HG02840 (cell line): ENCODE data around the gene VWA2.

Experiments
- ATAC-seq: cut with Tn5 transposase; IDR thresholded peaks from one replicate; pipeline ENCODE4 v1.9.1; 2021; ENCODE audit warnings: mild to moderate bottlenecking, moderate library complexity, moderate number of reproducible peaks; ENCODE audit not compliant: unreplicated experiment, low FRiP score

Gene VWA2

DNA sequence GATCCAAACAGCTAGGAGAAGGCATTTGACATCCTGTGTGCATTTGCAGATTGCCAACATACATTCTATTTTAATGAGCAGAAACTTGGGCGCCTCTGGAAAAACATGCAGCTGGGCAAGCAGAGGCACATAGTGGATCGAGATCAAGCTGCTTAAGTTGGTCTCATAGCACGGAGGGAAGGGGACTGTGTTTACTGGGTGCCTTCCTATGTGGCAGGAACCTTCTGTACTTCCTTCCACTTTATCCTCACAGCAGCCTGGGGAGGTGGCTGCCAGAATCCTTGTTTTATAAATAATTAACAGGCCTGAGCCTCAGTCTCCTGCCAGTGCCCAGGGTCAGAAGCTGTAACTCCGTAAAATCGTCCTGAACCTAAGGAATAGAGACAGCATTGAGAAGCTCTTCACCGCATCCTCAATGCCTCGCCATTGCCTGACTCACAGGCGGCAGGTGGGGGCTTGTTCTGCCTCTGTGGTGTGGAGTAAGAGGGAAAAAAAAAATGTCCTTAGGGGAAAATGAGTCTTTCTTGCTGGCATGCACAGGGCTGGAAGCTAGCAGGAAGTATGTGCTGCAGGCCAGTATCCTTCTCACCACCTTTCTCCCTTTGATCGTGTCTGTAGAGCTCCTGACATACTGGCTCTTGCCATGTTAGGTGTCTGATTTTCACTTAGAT, 6.2 kb downstream of the VWA2 start:
- ATAC-seq, result no peak

- no peak for ATAC-seq
These were observed 7.7 kb downstream of the VWA2 start for GRCh38 chr10:114246679-114247305.

DNA sequence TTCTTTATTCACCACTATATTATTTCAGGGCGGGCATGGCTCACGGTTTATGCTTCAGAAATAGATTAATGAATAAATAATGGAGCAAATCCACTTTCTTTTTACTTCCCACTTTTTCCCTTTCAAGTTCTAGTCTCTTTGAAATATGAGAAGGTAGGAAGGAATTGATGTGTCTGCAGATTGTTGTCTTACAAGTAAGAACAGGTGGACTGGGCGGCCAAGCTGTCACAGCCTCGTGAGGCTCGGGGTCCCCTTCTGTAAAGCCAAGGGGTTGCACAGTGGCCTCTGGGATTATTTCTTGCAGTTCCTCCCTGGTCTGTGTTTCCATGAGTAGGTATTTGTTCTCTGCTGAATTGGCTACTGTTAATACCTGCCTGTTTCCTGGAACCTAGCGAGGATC, 11.2 kb downstream of the VWA2 start:
- ATAC-seq, result no peak

DNA sequence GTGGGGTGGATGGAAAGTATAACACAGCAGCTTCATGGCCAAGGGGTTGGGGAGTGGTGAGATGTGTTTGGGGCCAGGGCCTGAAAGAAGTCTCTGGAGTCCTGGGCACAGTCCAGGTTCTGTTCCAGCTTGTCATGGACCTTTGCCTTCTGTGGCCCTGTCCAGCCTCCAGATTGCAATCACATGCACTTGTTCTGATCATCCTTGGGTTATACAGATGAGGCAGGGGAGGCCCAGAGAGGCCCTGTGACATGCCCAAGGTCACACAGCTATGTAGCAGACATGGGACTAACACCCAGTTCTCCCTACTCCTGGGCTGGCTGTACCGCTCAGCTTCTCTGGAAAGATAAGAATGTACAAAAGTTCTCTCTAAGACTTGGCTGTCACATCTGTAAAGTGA, 11.7 kb downstream of the VWA2 start:
- no peak for ATAC-seq

DNA sequence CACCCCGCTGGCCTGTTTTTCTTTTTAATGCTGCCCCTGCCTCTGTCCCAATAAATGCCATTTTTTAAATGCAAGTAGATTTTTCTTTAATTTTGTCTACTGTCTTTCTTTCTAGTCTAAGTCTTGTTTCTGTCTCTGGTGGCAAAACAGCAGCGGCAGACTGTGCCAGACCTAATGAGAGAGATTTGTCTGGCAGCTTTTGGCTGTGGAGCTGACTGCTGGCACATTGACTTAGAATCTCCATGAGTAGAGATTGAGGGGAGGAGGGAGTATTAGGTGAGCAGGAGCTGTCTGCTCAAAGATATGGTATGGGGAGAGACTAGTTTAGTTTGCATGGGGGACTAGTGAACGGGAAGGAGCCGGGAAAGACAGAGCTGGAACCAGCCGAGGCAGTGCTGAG, 13.0 kb downstream of the VWA2 start:
- ATAC-seq, result no peak

DNA sequence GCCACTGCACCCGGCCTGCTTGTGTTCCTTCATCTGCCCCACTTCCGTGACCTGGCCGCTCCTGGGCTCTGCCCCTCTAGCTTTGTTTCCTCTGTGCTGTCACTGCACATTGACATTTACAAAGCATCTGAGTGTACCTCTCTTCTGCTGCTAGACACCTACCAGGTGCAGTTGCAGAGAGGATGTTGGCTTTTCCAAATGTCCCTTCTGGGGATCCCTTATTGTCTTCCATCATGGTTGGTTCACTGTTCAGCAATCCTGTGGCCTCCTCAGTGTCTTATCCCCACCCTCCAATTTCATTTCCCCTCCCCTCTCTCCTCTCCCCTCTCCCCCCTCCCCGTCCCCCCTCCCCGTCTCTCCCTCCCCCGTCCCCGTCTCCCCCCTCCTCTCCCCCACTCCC, 13.8 kb downstream of the VWA2 start:
- ATAC-seq, result no peak

GRCh38 chr10:114255227-114255626, 16.2 kb downstream of the VWA2 start:
- no peak for ATAC-seq

DNA sequence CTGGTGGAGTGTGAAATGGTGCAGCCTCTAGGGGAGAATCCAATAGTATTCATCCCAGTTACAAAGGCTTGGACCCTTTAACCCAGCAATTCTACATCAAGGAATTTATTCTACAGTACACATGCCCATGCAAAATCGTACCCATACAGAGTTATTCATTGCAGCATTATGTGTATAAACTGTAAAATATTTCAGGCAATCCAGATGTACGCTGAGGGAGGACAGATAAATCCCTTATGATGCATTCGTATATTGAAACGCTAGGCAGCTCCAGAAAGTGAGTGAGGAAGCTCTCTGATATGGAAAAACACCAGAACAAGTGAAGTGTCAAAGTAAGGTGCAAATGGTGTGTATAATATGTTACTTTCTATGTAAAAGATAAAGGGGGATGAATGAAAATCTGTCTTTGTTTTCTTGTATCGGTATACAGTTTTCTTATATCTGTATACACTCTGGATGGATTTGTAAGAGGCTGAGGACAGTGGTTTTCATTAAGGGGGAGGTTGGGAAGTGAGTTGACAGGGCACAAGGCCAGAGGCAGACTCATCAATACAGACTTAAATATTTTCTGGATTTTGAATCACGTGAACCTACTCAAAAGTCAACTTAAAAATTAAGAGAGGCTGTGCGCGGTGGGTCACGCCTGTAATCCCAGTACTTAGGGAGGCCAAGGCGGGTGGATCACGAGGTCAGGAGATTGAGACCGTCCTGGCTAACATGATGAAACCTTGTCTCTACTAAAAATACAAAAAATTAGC, 17.1 kb downstream of the VWA2 start:
- no peak for ATAC-seq

- ATAC-seq, result no peak
These were observed 17.8 kb downstream of the VWA2 start for GRCh38 chr10:114256822-114257221.

- no peak for ATAC-seq
These were observed 18.4 kb downstream of the VWA2 start for GRCh38 chr10:114257498-114257897.

GRCh38 chr10:114258274-114258840, 19.3 kb downstream of the VWA2 start:
- no peak for ATAC-seq

- ATAC-seq, result no peak
These were observed 20.8 kb downstream of the VWA2 start for GRCh38 chr10:114259824-114260223.

GRCh38 chr10:114260366-114260765, 21.3 kb downstream of the VWA2 start:
- no peak for ATAC-seq

GRCh38 chr10:114261076-114261475, 22.0 kb downstream of the VWA2 start:
- ATAC-seq, result no peak

- ATAC-seq, result no peak
These were observed 23.4 kb downstream of the VWA2 start for GRCh38 chr10:114262496-114262895.

- no peak for ATAC-seq
These were observed 26.5 kb downstream of the VWA2 start for GRCh38 chr10:114265392-114266053.

- ATAC-seq, result no peak
These were observed 27.5 kb downstream of the VWA2 start for GRCh38 chr10:114266521-114266920.

DNA sequence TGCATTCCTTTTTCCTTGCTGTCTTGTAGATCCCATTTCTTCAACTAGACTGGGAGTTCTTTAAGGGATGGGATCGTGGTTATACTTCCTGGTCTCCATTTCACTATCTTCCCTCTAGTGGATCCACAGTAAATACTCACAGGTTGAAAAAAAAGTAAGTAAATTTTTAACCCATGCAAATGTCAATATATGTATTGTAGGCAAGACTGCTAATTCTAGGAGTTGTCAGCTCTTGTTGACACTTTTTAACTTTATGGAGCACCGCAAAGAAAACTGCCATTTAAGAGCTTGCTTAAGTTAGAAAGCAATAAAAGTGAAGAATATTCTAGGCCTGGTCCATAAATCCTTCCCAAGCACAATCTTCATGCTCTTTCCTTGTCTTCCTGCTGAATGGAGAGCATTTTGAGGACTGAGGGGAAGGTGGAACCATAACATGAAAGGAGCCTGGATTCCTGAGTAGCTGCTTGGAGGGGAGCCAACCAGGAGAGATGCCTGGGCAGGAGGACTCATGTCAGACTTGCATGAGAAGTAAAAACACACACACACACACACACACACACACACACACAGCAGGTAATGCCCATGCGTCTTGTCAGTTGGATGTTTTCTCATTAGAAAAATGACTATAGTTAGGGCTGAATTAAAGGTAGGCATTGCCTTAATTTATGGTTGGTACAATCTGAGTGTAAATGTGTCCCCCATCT, 32.2 kb downstream of the VWA2 start:
- ATAC-seq, result no peak

DNA sequence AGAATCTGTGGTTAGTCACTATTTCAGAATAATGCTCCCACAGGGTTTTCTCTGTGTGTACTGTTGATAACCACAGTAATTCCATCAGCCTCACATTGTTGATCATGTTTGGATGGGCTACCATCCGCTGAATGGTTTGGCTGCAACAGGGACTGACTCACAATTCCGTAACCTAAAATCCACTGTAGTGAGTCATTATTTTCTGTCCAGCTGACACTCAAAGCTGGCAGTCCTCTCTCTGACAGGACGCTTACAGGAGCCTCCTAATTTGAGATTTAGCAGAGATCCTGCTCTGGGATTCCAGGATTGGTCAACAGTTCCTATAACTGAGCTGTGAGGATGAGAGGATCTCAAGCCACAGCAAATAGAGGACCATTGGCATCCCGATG, 32.7 kb downstream of the VWA2 start:
- ATAC-seq, result no peak

DNA sequence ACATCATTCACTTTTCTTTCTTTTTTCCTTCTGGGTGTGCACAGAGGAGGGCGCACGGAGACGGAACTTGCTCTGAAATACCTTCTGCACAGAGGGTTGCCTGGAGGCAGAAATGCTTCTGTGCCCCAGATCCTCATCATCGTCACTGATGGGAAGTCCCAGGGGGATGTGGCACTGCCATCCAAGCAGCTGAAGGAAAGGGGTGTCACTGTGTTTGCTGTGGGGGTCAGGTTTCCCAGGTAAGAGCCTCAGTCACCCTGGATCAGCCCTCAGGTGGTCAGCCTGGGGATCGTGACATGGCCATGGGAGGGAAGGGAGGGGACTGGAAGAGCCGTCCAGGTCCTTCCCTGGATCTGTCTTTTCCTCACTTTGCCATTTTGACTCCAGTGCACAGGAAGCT, 33.6 kb downstream of the VWA2 start:
- ATAC-seq, result no peak
